VCaP (cell line): ENCODE data around the gene AQP10.
"Not testable (repeated sequence)": the region's sequence is repeated elsewhere in the genome, so short reads cannot be mapped to it uniquely, and the experiment has no call there.

Experiments used
- H3K27ac ChIP-seq: fragments of 450-650 bp; 2 replicates; pipeline ENCODE4 v1.5.1; 2017
- CTCF ChIP-seq: fragments of 450-650 bp; conservative IDR thresholded peaks from 2 replicates; pipeline ENCODE4 v1.5.1; 2017; ENCODE audit warnings: mild to moderate bottlenecking, moderate library complexity

Gene AQP10

DNA sequence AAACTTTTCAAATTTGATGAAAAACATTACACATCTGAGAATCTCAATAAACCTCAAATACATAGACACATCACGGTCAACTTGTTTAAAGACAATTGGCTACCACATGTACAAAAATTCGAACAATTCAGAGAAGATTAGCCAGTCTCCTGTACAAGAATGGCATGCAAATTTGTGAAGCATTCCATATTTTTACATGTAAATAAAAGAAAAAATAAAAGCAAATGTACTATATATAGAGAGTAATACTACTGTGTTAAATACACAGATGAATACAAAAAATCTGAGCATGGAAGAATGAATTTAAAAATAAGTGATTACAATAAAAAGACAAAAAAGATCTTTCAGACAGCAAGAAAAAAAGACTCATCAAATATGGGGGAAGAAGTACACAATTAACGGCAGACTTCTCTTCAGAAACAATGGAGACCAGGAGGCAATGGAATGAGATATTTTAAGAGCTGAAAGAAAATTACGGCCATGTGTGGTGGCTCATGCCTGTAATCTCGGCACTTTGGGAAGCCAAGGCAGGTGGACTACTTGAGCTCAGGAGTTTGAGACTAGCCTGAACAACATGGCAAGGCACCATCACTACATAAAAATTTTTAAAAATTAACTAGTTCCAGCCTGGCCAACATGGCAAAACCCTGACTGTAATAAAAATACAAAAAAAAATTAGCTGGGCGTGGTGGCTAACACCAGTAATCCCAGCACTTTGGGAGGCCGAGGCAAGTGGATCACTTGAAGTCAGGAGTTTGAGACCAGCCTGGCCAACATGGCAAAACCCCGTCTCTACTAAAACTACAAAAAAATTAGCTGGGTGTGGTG is 25.3 kb upstream of the AQP10 start:
- TF ChIP-seq CTCF, result no peak
- H3K27ac ChIP-seq, result no peak overlapping the region

GRCh38 chr1:154301582-154301981 is 19.3 kb upstream of the AQP10 start:
- no peak for TF ChIP-seq CTCF
- H3K27ac ChIP-seq, result no peak overlapping the region

- H3K27ac ChIP-seq, result no peak overlapping the region
- no peak for TF ChIP-seq CTCF
Measured at GRCh38 chr1:154304664-154305337, 16.1 kb upstream of the AQP10 start.

DNA sequence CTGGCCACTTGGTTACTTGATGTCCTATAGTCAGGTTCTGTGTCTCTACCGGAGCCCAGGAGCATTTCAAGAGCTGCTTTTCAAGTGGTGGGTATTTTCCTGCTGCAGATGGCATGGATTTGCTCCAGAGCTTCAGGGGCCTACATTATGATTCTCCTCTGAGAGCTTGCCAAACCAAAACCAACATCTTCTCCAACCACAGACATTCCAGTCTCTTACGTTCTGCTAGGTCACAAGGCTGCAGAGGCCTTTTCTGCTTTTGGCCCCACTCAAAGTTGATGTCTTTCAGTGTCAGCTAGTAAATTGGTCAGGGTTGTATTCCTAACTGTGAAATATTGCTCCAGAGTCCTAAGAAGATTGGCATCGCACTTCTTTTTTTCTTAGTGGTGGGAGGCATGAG is 14.7 kb upstream of the AQP10 start:
- no peak for TF ChIP-seq CTCF
- H3K27ac ChIP-seq, result no peak overlapping the region

- not testable (repeated sequence) for H3K27ac ChIP-seq
Measured at GRCh38 chr1:154307670-154308270, 13.1 kb upstream of the AQP10 start.

- not testable (repeated sequence) for H3K27ac ChIP-seq
Measured at GRCh38 chr1:154309136-154309535, 11.8 kb upstream of the AQP10 start.

- H3K27ac ChIP-seq, result not testable (repeated sequence)
Measured at GRCh38 chr1:154312229-154313065, 8.4 kb upstream of the AQP10 start.

DNA sequence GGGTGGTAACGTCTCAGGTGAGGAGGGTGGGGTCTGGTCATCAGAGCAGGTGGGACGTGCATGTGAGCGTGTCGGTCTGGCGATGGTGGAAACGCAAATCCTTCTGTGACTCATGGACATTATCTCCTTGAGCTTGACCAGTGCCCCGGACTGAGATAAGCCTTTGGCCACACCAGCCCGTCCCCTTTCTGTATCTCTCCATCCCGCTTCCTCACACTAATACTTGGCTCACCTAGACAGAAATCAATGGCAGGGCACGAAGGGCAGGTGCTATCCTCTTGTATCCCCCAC is 7.9 kb upstream of the AQP10 start:
- H3K27ac ChIP-seq, result no peak overlapping the region
- TF ChIP-seq CTCF, result no peak

- not testable (repeated sequence) for H3K27ac ChIP-seq
Measured at GRCh38 chr1:154314226-154314625, 6.7 kb upstream of the AQP10 start.
